Breast epithelium (tissue), 4 donors: ENCODE data around the gene ADAMTSL2. TPM values are rescaled to one million over a fixed set of nuclear protein-coding genes. Genes with fewer than 3 reads are reported as not detected.

ENCODE experiments used
- DNase-seq, 2 donors: peaks; one replicate each; pipeline ENCODE4 v3.0.0-alpha.2; 2019; ENCODE audit warnings: low spot score in 2 of 2
- H3K27ac ChIP-seq, 2 donors: fragments of 200-600 bp; sonication (generic) in 1 of 2; one replicate each; pipeline ENCODE4 v1.5.1; 2016 to 2019; ENCODE audit warnings: mild to moderate bottlenecking in 1 of 2
- H3K27me3 ChIP-seq, 2 donors: fragments of 200-600 bp; sonication (generic) in 1 of 2; one replicate each; pipeline versions ENCODE4 v1.5.1 to v1.6.0; 2017 to 2019; ENCODE audit warnings: control low read depth in 1 of 2, mild to moderate bottlenecking in 1 of 2
- H3K36me3 ChIP-seq: fragments of 200-600 bp; one replicate; pipeline ENCODE4 v1.5.1; 2019
- H3K4me1 ChIP-seq, 2 donors: fragments of 200-600 bp; sonication (generic); one replicate each; pipeline ENCODE4 v1.5.1; 2016 to 2019; ENCODE audit warnings: control low read depth in 1 of 2
- H3K4me3 ChIP-seq, 3 donors: fragments of 200-600 bp; sonication (generic); 1 replicate in 2 of 3; 2 replicates in 1 of 3; pipeline ENCODE4 v1.5.1; 2016 to 2019; ENCODE audit warnings: mild to moderate bottlenecking in 3 of 3, moderate library complexity in 2 of 3
- H3K9me3 ChIP-seq, 2 donors: fragments of 200-600 bp; sonication (generic) in 1 of 2; one replicate each; pipeline ENCODE4 v1.5.1; 2016 to 2019; ENCODE audit warnings: control low read depth in 1 of 2
- CTCF ChIP-seq, 3 donors: fragments of 450-650 bp; IDR thresholded peaks; one replicate each; pipeline ENCODE4 v1.5.1; 2016 to 2017; ENCODE audit warnings: antibody characterized with exemption in 3 of 3, mild to moderate bottlenecking in 3 of 3, moderate library complexity in 3 of 3
- POLR2A ChIP-seq: fragments of 450-650 bp; IDR thresholded peaks from one replicate; pipeline ENCODE4 v1.6.1; 2016; ENCODE audit warnings: antibody characterized with exemption, mild to moderate bottlenecking, moderate library complexity
- POLR2AphosphoS5 ChIP-seq, 3 donors: sonication (generic); formaldehyde crosslinking; IDR thresholded peaks; one replicate each; pipeline ENCODE4 v1.6.1; 2017; ENCODE audit warnings: antibody characterized with exemption in 3 of 3
- intact Hi-C: fragments of 100-400 bp; cut with DNase I; formaldehyde crosslinking; loops from one replicate; pipeline ENCODE4 v1.15.1; 2023; ENCODE audit warnings: low total_unique reads
- total RNA-seq, 3 donors: library from RNA; depleted of rRNA; stranded (reverse); fragments of >200 nt; gene quantifications; one replicate each; pipeline ENCODE4 v1.1.0, GENCODE V29; 2016

ADAMTSL2 gene
- total RNA-seq, 3 donors from 2014 or later = 0.33 to 0.80 (median 0.44) TPM

- intact Hi-C loops = loop anchor here (5.0 kb wide), 1 partner anchor 1778 kb away; no protein-coding TSS in a partner anchor
- TF ChIP-seq POLR2AphosphoS5 (IDR thresholded peaks at IDR 0.05) = no peak
- no peak for TF ChIP-seq CTCF (IDR thresholded peaks at IDR 0.05)
- no peak for TF ChIP-seq POLR2A
Observed at GRCh38 chr9:133615606-133616188, 81.2 kb downstream of the ADAMTSL2 start.

DNA sequence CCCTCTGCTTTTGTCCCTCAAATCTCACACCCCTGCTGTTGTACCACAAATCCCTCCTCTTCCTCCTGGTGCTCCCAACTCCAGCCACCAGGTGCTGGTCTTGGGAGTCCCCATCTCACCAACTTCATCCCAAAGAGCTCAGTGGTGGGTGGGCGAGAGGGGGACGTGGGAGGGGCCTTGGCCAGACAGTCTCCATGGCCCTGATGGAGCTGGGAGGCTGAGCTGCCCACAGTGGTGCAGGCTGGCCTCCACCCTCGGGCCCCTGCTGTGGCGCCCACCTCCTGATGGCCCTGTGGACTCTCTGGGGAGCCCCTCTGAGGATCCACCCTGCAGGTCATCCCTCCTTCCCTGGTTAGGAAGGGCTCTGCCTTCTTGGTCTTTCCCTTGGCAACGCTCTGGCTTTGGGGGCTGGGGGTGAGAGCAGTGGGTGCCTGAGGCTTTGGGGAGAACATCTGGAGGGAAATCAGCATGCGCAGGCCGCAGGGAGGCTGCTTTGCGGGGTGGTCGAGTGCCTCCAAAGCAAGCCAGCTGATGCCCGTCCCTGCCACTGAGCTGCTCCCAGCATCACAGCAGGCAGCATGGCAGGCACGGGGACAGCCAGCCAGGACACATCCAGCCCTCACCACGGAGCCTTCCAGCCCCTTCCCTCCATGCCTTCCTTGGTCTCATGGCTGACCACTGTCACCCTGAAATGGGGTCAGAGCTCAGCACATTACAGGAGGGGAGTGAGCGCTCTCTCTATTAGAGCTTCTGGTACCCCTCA, 82.3 kb downstream of the ADAMTSL2 start:
- no peaks in the 10 kb centered on the region for H3K9me3 ChIP-seq
- peaks cover 0 to 71% of the 10 kb centered on the region in 2 donors for H3K27me3 ChIP-seq
- no peaks in the 10 kb centered on the region for H3K4me1 ChIP-seq
- intact Hi-C loops = loop anchor here (5.0 kb wide), 1 partner anchor 1780 kb away; no protein-coding TSS in a partner anchor
- TF ChIP-seq CTCF (IDR thresholded peaks at IDR 0.05) (no peak), POLR2AphosphoS5 (IDR thresholded peaks at IDR 0.05) (no peak), POLR2A (no peak)
- no peak overlapping the region for H3K4me3 ChIP-seq
- no peak overlapping the region for H3K27ac ChIP-seq
- DNase-seq = no peak
- no peaks in the 10 kb centered on the region for H3K36me3 ChIP-seq

More at GRCh38 chr9:133615606-133616188, 81.2 kb downstream of the ADAMTSL2 start:
- H3K36me3 ChIP-seq = no peaks in the 10 kb centered on the region
- H3K4me1 ChIP-seq = no peaks in the 10 kb centered on the region
- no peak overlapping the region for H3K4me3 ChIP-seq
- H3K27ac ChIP-seq = no peak overlapping the region
- peaks cover 0 to 77% of the 10 kb centered on the region in 2 donors for H3K27me3 ChIP-seq
- no peaks in the 10 kb centered on the region for H3K9me3 ChIP-seq
- DNase-seq = no peak

DNA sequence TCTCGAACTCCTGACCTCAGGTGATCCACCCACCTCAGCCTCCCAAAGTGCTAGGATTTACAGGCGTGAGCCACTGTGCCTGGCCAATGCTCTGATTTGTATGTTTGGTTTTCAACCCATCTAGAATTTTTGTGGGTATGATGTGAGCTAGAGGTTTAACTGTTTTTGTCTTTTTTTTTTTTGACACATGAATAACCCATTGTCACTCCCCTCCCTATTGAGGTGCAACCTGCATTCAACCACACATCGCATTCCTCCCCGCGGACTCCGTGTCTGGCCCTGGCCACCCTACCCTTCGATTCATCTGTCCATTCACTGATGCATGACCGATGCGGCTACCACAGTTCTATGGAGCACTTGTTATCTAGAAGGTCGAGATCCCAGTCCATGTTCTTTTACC, 84.2 kb downstream of the ADAMTSL2 start:
- Histone ChIP-seq H3K4me3 (no peak overlapping the region), H3K27me3 (peaks cover 0 to 60% of the 10 kb centered on the region in 2 donors), H3K36me3 (no peaks in the 10 kb centered on the region), H3K27ac (no peak overlapping the region), H3K4me1 (no peaks in the 10 kb centered on the region), H3K9me3 (no peaks in the 10 kb centered on the region)
- intact Hi-C loops = loop anchor here (5.0 kb wide), 1 partner anchor 1781 kb away; no protein-coding TSS in a partner anchor
- DNase-seq = no peak
- TF ChIP-seq CTCF (IDR thresholded peaks at IDR 0.05) = no peak
- no peak for TF ChIP-seq POLR2AphosphoS5 (IDR thresholded peaks at IDR 0.05)
- TF ChIP-seq POLR2A = no peak

GRCh38 chr9:133619791-133620190, 85.3 kb downstream of the ADAMTSL2 start:
- Histone ChIP-seq H3K9me3 (no peaks in the 10 kb centered on the region), H3K36me3 (no peaks in the 10 kb centered on the region), H3K27ac (no peak overlapping the region), H3K4me3 (no peak overlapping the region), H3K27me3 (peaks cover 0 to 49% of the 10 kb centered on the region in 2 donors), H3K4me1 (no peaks in the 10 kb centered on the region)
- no peak for DNase-seq
- intact Hi-C loops = loop anchor here (5.0 kb wide), 1 partner anchor 1782 kb away; no protein-coding TSS in a partner anchor
- TF ChIP-seq POLR2A = no peak
- no peak for TF ChIP-seq CTCF (IDR thresholded peaks at IDR 0.05)
- TF ChIP-seq POLR2AphosphoS5 (IDR thresholded peaks at IDR 0.05) = no peak

GRCh38 chr9:133621725-133622267, 87.3 kb downstream of the ADAMTSL2 start:
- peaks cover 8 to 18% of the 10 kb centered on the region in 2 donors for H3K9me3 ChIP-seq
- TF ChIP-seq CTCF (IDR thresholded peaks at IDR 0.05) (no peak), POLR2AphosphoS5 (IDR thresholded peaks at IDR 0.05) (no peak), POLR2A (no peak)
- H3K4me1 ChIP-seq = no peaks in the 10 kb centered on the region
- DNase-seq = no peak
- H3K27ac ChIP-seq = no peak overlapping the region
- no peaks in the 10 kb centered on the region for H3K36me3 ChIP-seq
- H3K4me3 ChIP-seq = no peak overlapping the region
- intact Hi-C loops = no loop called here
- peaks cover 0 to 29% of the 10 kb centered on the region in 2 donors for H3K27me3 ChIP-seq
